Dendritic cell treated with granulocyte-macrophage colony-stimulating factor and Interleukin-4, amounts not matched to agents 40 ng/mL and 50 ng/mL, for 4 days (primary cell): ENCODE data around the gene CTNNBIP1.

Experiments
- H3K27ac Mint-ChIP-seq: one replicate; pipeline ENCODE4 v1.8.0; 2022; ENCODE audit warnings: mild to moderate bottlenecking, mixed read lengths
- H3K27me3 Mint-ChIP-seq: one replicate; pipeline ENCODE4 v1.8.0; 2022; ENCODE audit warnings: mild to moderate bottlenecking, mixed read lengths
- H3K36me3 Mint-ChIP-seq: one replicate; pipeline ENCODE4 v1.8.0; 2022; ENCODE audit warnings: low read depth, mixed read lengths
- H3K4me1 Mint-ChIP-seq: one replicate; pipeline ENCODE4 v1.8.0; 2022; ENCODE audit warnings: low read depth, mixed read lengths
- H3K4me3 Mint-ChIP-seq: one replicate; pipeline ENCODE4 v1.8.0; 2022; ENCODE audit warnings: mild to moderate bottlenecking, moderate library complexity, mixed read lengths
- H3K9me3 Mint-ChIP-seq: one replicate; pipeline ENCODE4 v1.8.0; 2022; ENCODE audit warnings: mixed read lengths
- intact Hi-C: fragments of 100-400 bp; cut with micrococcal nuclease; formaldehyde crosslinking; loops from one replicate; pipeline ENCODE4 v1.15.0; 2022

The CTNNBIP1 gene

GRCh38 chr1:9849691-9850441, 60.2 kb downstream of the CTNNBIP1 start:
- H3K27ac Mint-ChIP-seq = no peak overlapping the region
- intact Hi-C loops = no loop called here
- H3K4me1 Mint-ChIP-seq = peaks cover 45% of the 10 kb centered on the region
- H3K9me3 Mint-ChIP-seq = no peaks in the 10 kb centered on the region
- H3K4me3 Mint-ChIP-seq = no peak overlapping the region
- peaks cover 48% of the 10 kb centered on the region for H3K36me3 Mint-ChIP-seq
- peaks cover 16% of the 10 kb centered on the region for H3K27me3 Mint-ChIP-seq

GRCh38 chr1:9848022-9848421, 62.0 kb downstream of the CTNNBIP1 start:
- Mint-ChIP-seq H3K4me3 (no peak overlapping the region), H3K27ac (no peak overlapping the region), H3K27me3 (peaks cover 16% of the 10 kb centered on the region), H3K9me3 (no peaks in the 10 kb centered on the region), H3K4me1 (peaks cover 38% of the 10 kb centered on the region), H3K36me3 (peaks cover 34% of the 10 kb centered on the region)
- intact Hi-C loops = no loop called here

GRCh38 chr1:9847269-9847668, 62.8 kb downstream of the CTNNBIP1 start:
- Mint-ChIP-seq H3K9me3 (no peaks in the 10 kb centered on the region), H3K27me3 (peaks cover 16% of the 10 kb centered on the region), H3K4me3 (no peak overlapping the region), H3K27ac (no peak overlapping the region), H3K36me3 (peaks cover 30% of the 10 kb centered on the region), H3K4me1 (peaks cover 37% of the 10 kb centered on the region)
- intact Hi-C loops = no loop called here

- Mint-ChIP-seq H3K36me3 (peaks cover 24% of the 10 kb centered on the region), H3K27ac (peak overlapping the region; percentile 77), H3K4me3 (no peak overlapping the region), H3K27me3 (peaks cover 12% of the 10 kb centered on the region), H3K4me1 (peaks cover 40% of the 10 kb centered on the region), H3K9me3 (no peaks in the 10 kb centered on the region)
- intact Hi-C loops = no loop called here
These were observed 63.4 kb downstream of the CTNNBIP1 start for GRCh38 chr1:9846611-9847171.

GRCh38 chr1:9845914-9846313, 64.2 kb downstream of the CTNNBIP1 start:
- peaks cover 4% of the 10 kb centered on the region for H3K27me3 Mint-ChIP-seq
- H3K4me3 Mint-ChIP-seq = peak overlapping the region; percentile 39
- H3K9me3 Mint-ChIP-seq = no peaks in the 10 kb centered on the region
- peaks cover 33% of the 10 kb centered on the region for H3K4me1 Mint-ChIP-seq
- peaks cover 16% of the 10 kb centered on the region for H3K36me3 Mint-ChIP-seq
- peak overlapping the region; percentile 77 for H3K27ac Mint-ChIP-seq
- intact Hi-C loops = no loop called here

GRCh38 chr1:9844756-9845155, 65.3 kb downstream of the CTNNBIP1 start:
- intact Hi-C loops = no loop called here
- no peak overlapping the region for H3K4me3 Mint-ChIP-seq
- H3K36me3 Mint-ChIP-seq = peaks cover 10% of the 10 kb centered on the region
- H3K4me1 Mint-ChIP-seq = peaks cover 26% of the 10 kb centered on the region
- peak overlapping the region; percentile 77 for H3K27ac Mint-ChIP-seq
- no peaks in the 10 kb centered on the region for H3K9me3 Mint-ChIP-seq
- no peaks in the 10 kb centered on the region for H3K27me3 Mint-ChIP-seq

GRCh38 chr1:9844106-9844505, 66.0 kb downstream of the CTNNBIP1 start:
- Mint-ChIP-seq H3K9me3 (no peaks in the 10 kb centered on the region), H3K36me3 (peaks cover 4% of the 10 kb centered on the region), H3K4me3 (no peak overlapping the region), H3K27ac (no peak overlapping the region), H3K27me3 (peaks cover 2% of the 10 kb centered on the region), H3K4me1 (peaks cover 26% of the 10 kb centered on the region)
- intact Hi-C loops = no loop called here

- no peak overlapping the region for H3K4me3 Mint-ChIP-seq
- peaks cover 3% of the 10 kb centered on the region for H3K27me3 Mint-ChIP-seq
- peaks cover 26% of the 10 kb centered on the region for H3K4me1 Mint-ChIP-seq
- no peak overlapping the region for H3K27ac Mint-ChIP-seq
- no peaks in the 10 kb centered on the region for H3K9me3 Mint-ChIP-seq
- no peaks in the 10 kb centered on the region for H3K36me3 Mint-ChIP-seq
- intact Hi-C loops = no loop called here
These were observed 66.5 kb downstream of the CTNNBIP1 start for GRCh38 chr1:9843576-9843945.

GRCh38 chr1:9842781-9843575, 67.1 kb downstream of the CTNNBIP1 start:
- Mint-ChIP-seq H3K4me3 (no peak overlapping the region), H3K27me3 (peaks cover 3% of the 10 kb centered on the region), H3K36me3 (no peaks in the 10 kb centered on the region), H3K9me3 (no peaks in the 10 kb centered on the region), H3K4me1 (peaks cover 20% of the 10 kb centered on the region), H3K27ac (no peak overlapping the region)
- intact Hi-C loops = no loop called here

- Mint-ChIP-seq H3K9me3 (no peaks in the 10 kb centered on the region), H3K4me3 (no peak overlapping the region), H3K27ac (no peak overlapping the region), H3K4me1 (peaks cover 22% of the 10 kb centered on the region), H3K27me3 (peaks cover 3% of the 10 kb centered on the region), H3K36me3 (no peaks in the 10 kb centered on the region)
- intact Hi-C loops = no loop called here
These were observed 67.9 kb downstream of the CTNNBIP1 start for GRCh38 chr1:9842073-9842711.

GRCh38 chr1:9841460-9841859, 68.6 kb downstream of the CTNNBIP1 start:
- intact Hi-C loops = no loop called here
- no peak overlapping the region for H3K27ac Mint-ChIP-seq
- H3K36me3 Mint-ChIP-seq = no peaks in the 10 kb centered on the region
- H3K9me3 Mint-ChIP-seq = no peaks in the 10 kb centered on the region
- H3K27me3 Mint-ChIP-seq = peaks cover 3% of the 10 kb centered on the region
- H3K4me3 Mint-ChIP-seq = no peak overlapping the region
- H3K4me1 Mint-ChIP-seq = peaks cover 22% of the 10 kb centered on the region

- intact Hi-C loops = no loop called here
- no peaks in the 10 kb centered on the region for H3K9me3 Mint-ChIP-seq
- H3K4me1 Mint-ChIP-seq = peaks cover 14% of the 10 kb centered on the region
- no peak overlapping the region for H3K27ac Mint-ChIP-seq
- H3K36me3 Mint-ChIP-seq = no peaks in the 10 kb centered on the region
- no peak overlapping the region for H3K4me3 Mint-ChIP-seq
- peaks cover 8% of the 10 kb centered on the region for H3K27me3 Mint-ChIP-seq
These were observed 69.9 kb downstream of the CTNNBIP1 start for GRCh38 chr1:9840176-9840575.

GRCh38 chr1:9838946-9839345, 71.1 kb downstream of the CTNNBIP1 start:
- peaks cover 20% of the 10 kb centered on the region for H3K4me1 Mint-ChIP-seq

GRCh38 chr1:9836632-9836960, 73.5 kb downstream of the CTNNBIP1 start:
- H3K27ac Mint-ChIP-seq = no peak overlapping the region
- no peaks in the 10 kb centered on the region for H3K9me3 Mint-ChIP-seq
- H3K36me3 Mint-ChIP-seq = no peaks in the 10 kb centered on the region
- H3K4me3 Mint-ChIP-seq = no peak overlapping the region
- intact Hi-C loops = no loop called here
- peaks cover 16% of the 10 kb centered on the region for H3K4me1 Mint-ChIP-seq
- H3K27me3 Mint-ChIP-seq = peaks cover 8% of the 10 kb centered on the region

More at GRCh38 chr1:9838946-9839345, 71.1 kb downstream of the CTNNBIP1 start:
- no peaks in the 10 kb centered on the region for H3K9me3 Mint-ChIP-seq
- peaks cover 8% of the 10 kb centered on the region for H3K27me3 Mint-ChIP-seq
- H3K4me3 Mint-ChIP-seq = no peak overlapping the region
- H3K36me3 Mint-ChIP-seq = no peaks in the 10 kb centered on the region
- intact Hi-C loops = no loop called here
- no peak overlapping the region for H3K27ac Mint-ChIP-seq
